ENCODE results near the gene PRKCA. TPM values are rescaled to one million over a fixed set of nuclear protein-coding genes. Genes with fewer than 3 reads are reported as not detected.

The PRKCA gene
- total and polyA plus RNA-seq, 10 of the 15 experiments (the other 5 are each of a cell fraction or from before 2014, with no cell fraction given), result 0.11 to 14.6 (median 0.72) TPM

- 10% methylated on average over 9 of the region's 9 CpGs for WGBS (ENCODE audit: insufficient coverage, insufficient replicate concordance, low lambda C conversion rate, missing lambda C conversion rate)
- SMC1A ChIA-PET (ENCODE audit: uncharacterized antibody, unreplicated experiment), result interaction anchor here (0.6 to 1.6 kb wide), 3 partner anchors 9 to 335 kb away, joined by 3 to 5 read pairs (median 3); no protein-coding TSS in a partner anchor
- Histone ChIP-seq H3K27me3 (replicated peaks in 1 of 2; ENCODE audit: control insufficient read depth in 2 of 2, insufficient read depth in 2 of 2, low read length in 1 of 2) (no peaks in the 10 kb centered on the region), H3K4me2 (ENCODE audit: control insufficient read depth, insufficient read depth) (no peak overlapping the region), H3K9ac (ENCODE audit: control insufficient read depth, insufficient read depth, low read length) (no peak overlapping the region), H3K36me3 (ENCODE audit: control insufficient read depth in 2 of 2, insufficient read depth in 2 of 2, low read length in 1 of 2) (no peaks in the 10 kb centered on the region), H4K20me1 (ENCODE audit: control insufficient read depth, insufficient read depth) (no peaks in the 10 kb centered on the region), H3K79me2 (ENCODE audit: control insufficient read depth, insufficient read depth, low read length) (no peaks in the 10 kb centered on the region), H3K27ac (ENCODE audit: control insufficient read depth, insufficient read depth) (no peak overlapping the region), H3K9me3 (replicated peaks; ENCODE audit: control insufficient read depth, insufficient read depth, low read length) (no peaks in the 10 kb centered on the region), H3K4me1 (ENCODE audit: control insufficient read depth, insufficient read depth, low read length) (no peaks in the 10 kb centered on the region), H3K4me3 (no peak overlapping the region), H2AFZ (ENCODE audit: control insufficient read depth, low read depth, low read length) (no peak overlapping the region)
- ATAC-seq (no peak), FAIRE-seq (no peak), DNase-seq (ENCODE audit: low read depth, low spot score) (no peak)
- CTCF ChIA-PET, result interaction anchor here (2.9 kb wide), 1 partner anchor 10 kb away, joined by 7 read pairs; no protein-coding TSS in a partner anchor
- POLR2A ChIA-PET, result no interaction called here
- BruUV-seq (replicated peaks), result no TSS peak
- in situ Hi-C loops (cut with MboI), result no loop called here
- RAD21 ChIA-PET (ENCODE audit: unreplicated experiment), result interaction anchor here (0.9 to 1.0 kb wide), 2 partner anchors 10 to 57 kb away, joined by 3 read pairs; no protein-coding TSS in a partner anchor
- intact Hi-C loops (cut with micrococcal nuclease; ENCODE audit: unreplicated experiment), result no loop called here
- TF ChIP-seq ZBTB33 (IDR thresholded peaks at IDR 0.05) (no peak), ZNF274 (IDR thresholded peaks at IDR 0.05; ENCODE audit: insufficient read depth, insufficient read length) (no peak), BHLHE40 (IDR thresholded peaks at IDR 0.05; ENCODE audit: borderline replicate concordance in 1 of 2, low read depth in 2 of 2, low read length in 1 of 2) (no peak), RB1 (IDR thresholded peaks at IDR 0.05; ENCODE audit: borderline replicate concordance) (no peak), HCFC1 (IDR thresholded peaks at IDR 0.05; ENCODE audit: low read length) (no peak), CHD4 (IDR thresholded peaks at IDR 0.05) (no peak), KAT2A (conservative IDR thresholded peaks at IDR 0.05; ENCODE audit: control insufficient read depth, low read depth, low read length) (no peak), RELA (IDR thresholded peaks at IDR 0.05; ENCODE audit: borderline replicate concordance, partially characterized antibody) (no peak), CUX1 (IDR thresholded peaks at IDR 0.05; ENCODE audit: insufficient replicate concordance, low read depth, low read length) (no peak), CHD2 (IDR thresholded peaks at IDR 0.05; ENCODE audit: borderline replicate concordance, low read depth, low read length) (no peak), TAF1 (IDR thresholded peaks at IDR 0.05; ENCODE audit: borderline replicate concordance, low read depth, low read length) (no peak), MLLT1 (IDR thresholded peaks at IDR 0.05) (no peak), EED (IDR thresholded peaks at IDR 0.05; ENCODE audit: low read depth) (no peak)
Observed at GRCh38 chr17:66610361-66611133, 308.1 kb downstream of the PRKCA start.

Measured in GM12878 (cell line).